ENCODE results near the gene MAD1L1. TPM values are rescaled to one million over a fixed set of nuclear protein-coding genes. Genes with fewer than 3 reads are reported as not detected.
"Not testable (repeated sequence)": the region's sequence is repeated elsewhere in the genome, so short reads cannot be mapped to it uniquely, and the experiment has no call there.

MAD1L1 gene
- total and polyA plus RNA-seq, 2 of the 13 experiments (the other 11 are each of a cell fraction or from before 2014, with no cell fraction given): 17.4 to 64.7 TPM

GRCh38 chr7:1930381-1931065 is 302.2 kb downstream of the MAD1L1 start:
- no peak overlapping the region for H3K4me3 ChIP-seq (replicated peaks in 1 of 3; ENCODE audit: insufficient read depth in 1 of 3, low read depth in 2 of 3, low read length in 3 of 3)
- DNase-seq (ENCODE audit: low spot score): no peak
- no peaks in the 10 kb centered on the region for H3K27me3 ChIP-seq (ENCODE audit: control insufficient read depth in 1 of 2, insufficient read depth in 2 of 2, low read length in 2 of 2)
- WGBS (ENCODE audit: low lambda C conversion rate): 89% methylated on average over 32 of the region's 36 CpGs
- H2AFZ ChIP-seq (ENCODE audit: low read length): no peak overlapping the region
- BruUV-seq (replicated peaks): no TSS peak
- no peaks in the 10 kb centered on the region for H3K9me3 ChIP-seq (ENCODE audit: low read length)
- no peak overlapping the region for H3K4me2 ChIP-seq (ENCODE audit: low read depth, low read length)
- ChIA-PET CTCF (ENCODE audit: low intra/inter-chr PET ratio, low total read pairs) (no interaction called here), POLR2A (no interaction called here)
- FAIRE-seq: no peak
- H3K4me1 ChIP-seq (ENCODE audit: insufficient read depth, low read length): no peaks in the 10 kb centered on the region
- no peaks in the 10 kb centered on the region for H3K79me2 ChIP-seq (ENCODE audit: insufficient read depth, low read length)
- in situ Hi-C loops (cut with HindIII; ENCODE audit: extremely low pct_ligation_motif_present, low pct_unique_long_range_greater_than_20kb) (no loop called here), intact Hi-C loops (cut with micrococcal nuclease; ENCODE audit: unreplicated experiment) (no loop called here)
- peaks cover 0 to 14% of the 10 kb centered on the region in 2 experiments; a peak in 2 of 5 replicates for H3K36me3 ChIP-seq (replicated peaks in 1 of 2; ENCODE audit: control insufficient read depth in 1 of 2, insufficient read depth in 2 of 2, low read length in 2 of 2)
- no peak overlapping the region for H3K27ac ChIP-seq (ENCODE audit: extremely low read length, insufficient read depth, low read length)
- H3K9ac ChIP-seq (ENCODE audit: insufficient read depth, low read depth, low read length): no peak overlapping the region
- ATAC-seq: no peak
- no peaks in the 10 kb centered on the region for H4K20me1 ChIP-seq (ENCODE audit: insufficient read depth, low read length)
- TF ChIP-seq KLF15 (CRISPR knock-in tag; IDR thresholded peaks at IDR 0.05; ENCODE audit: borderline replicate concordance) (no peak), BCL6 (CRISPR knock-in tag; IDR thresholded peaks at IDR 0.05) (no peak), MEIS2 (CRISPR knock-in tag; IDR thresholded peaks at IDR 0.05) (no peak), ESRRA (CRISPR knock-in tag; IDR thresholded peaks at IDR 0.05; ENCODE audit: low read depth) (no peak), ZNF572 (CRISPR knock-in tag; IDR thresholded peaks at IDR 0.05) (no peak), FOSL1 (CRISPR knock-in tag; IDR thresholded peaks at IDR 0.05; ENCODE audit: borderline replicate concordance) (no peak), ZNF550 (CRISPR knock-in tag; IDR thresholded peaks at IDR 0.05; ENCODE audit: borderline replicate concordance) (no peak)

- ATAC-seq; H3K4me3 ChIP-seq (replicated peaks in 1 of 3; ENCODE audit: insufficient read depth in 1 of 3, low read depth in 2 of 3, low read length in 3 of 3); H3K9ac ChIP-seq (ENCODE audit: insufficient read depth, low read depth, low read length); H3K27ac ChIP-seq (ENCODE audit: extremely low read length, insufficient read depth, low read length); H3K27me3 ChIP-seq (ENCODE audit: control insufficient read depth in 1 of 2, insufficient read depth in 2 of 2, low read length in 2 of 2); H2AFZ ChIP-seq (ENCODE audit: low read length); H3K79me2 ChIP-seq (ENCODE audit: insufficient read depth, low read length); DNase-seq (ENCODE audit: low spot score); POLR2A ChIA-PET; H3K4me2 ChIP-seq (ENCODE audit: low read depth, low read length); in situ Hi-C loops (cut with HindIII; ENCODE audit: extremely low pct_ligation_motif_present, low pct_unique_long_range_greater_than_20kb); H3K9me3 ChIP-seq (ENCODE audit: low read length); CTCF ChIA-PET (ENCODE audit: low intra/inter-chr PET ratio, low total read pairs); BruUV-seq (replicated peaks); H3K4me1 ChIP-seq (ENCODE audit: insufficient read depth, low read length); FAIRE-seq; H4K20me1 ChIP-seq (ENCODE audit: insufficient read depth, low read length): not testable (repeated sequence)
- 94% methylated on average over 27 of the region's 29 CpGs for WGBS (ENCODE audit: low lambda C conversion rate)
- intact Hi-C loops (cut with micrococcal nuclease; ENCODE audit: unreplicated experiment): loop anchor here (5.0 kb wide), 1 partner anchor 117 kb away; no protein-coding TSS in a partner anchor
- peaks cover 0 to 14% of the 10 kb centered on the region in 2 experiments; a peak in 2 of 5 replicates for H3K36me3 ChIP-seq (replicated peaks in 1 of 2; ENCODE audit: control insufficient read depth in 1 of 2, insufficient read depth in 2 of 2, low read length in 2 of 2)
These were observed 303.3 kb downstream of the MAD1L1 start for GRCh38 chr7:1929349-1929925.

Measured in HepG2 (cell line).